ENCODE results near the gene MSI2.
A peak's percentile ranks its signal among the peaks of the same experiment; 100 is the strongest.

MSI2 gene

DNA sequence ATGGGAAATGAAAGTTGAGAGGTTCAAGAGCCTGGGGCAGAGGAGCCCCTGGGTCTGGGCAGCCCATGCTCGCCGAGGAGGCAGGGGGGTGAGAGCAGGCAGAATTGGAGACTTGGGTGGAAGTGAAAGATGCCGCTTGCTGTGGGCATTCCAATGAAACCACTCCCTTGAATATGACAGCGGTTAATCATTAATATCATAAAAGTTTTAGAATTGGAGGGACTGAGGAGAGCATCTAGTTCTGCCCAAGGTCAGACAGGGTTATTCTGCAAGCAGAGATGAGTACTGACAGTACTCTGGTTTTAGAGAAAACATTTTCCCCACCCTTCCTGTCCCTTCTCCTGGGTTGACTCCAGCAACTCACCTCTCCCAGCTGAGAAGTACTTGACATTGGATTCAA is 180.2 kb downstream of the MSI2 start:
- Histone ChIP-seq H3K27me3 (ENCODE audit: insufficient read depth, low read length) (no peaks in the 10 kb centered on the region), H3K4me2 (ENCODE audit: low read length) (no peak overlapping the region; the same call in 1 of the 2 replicates)

DNA sequence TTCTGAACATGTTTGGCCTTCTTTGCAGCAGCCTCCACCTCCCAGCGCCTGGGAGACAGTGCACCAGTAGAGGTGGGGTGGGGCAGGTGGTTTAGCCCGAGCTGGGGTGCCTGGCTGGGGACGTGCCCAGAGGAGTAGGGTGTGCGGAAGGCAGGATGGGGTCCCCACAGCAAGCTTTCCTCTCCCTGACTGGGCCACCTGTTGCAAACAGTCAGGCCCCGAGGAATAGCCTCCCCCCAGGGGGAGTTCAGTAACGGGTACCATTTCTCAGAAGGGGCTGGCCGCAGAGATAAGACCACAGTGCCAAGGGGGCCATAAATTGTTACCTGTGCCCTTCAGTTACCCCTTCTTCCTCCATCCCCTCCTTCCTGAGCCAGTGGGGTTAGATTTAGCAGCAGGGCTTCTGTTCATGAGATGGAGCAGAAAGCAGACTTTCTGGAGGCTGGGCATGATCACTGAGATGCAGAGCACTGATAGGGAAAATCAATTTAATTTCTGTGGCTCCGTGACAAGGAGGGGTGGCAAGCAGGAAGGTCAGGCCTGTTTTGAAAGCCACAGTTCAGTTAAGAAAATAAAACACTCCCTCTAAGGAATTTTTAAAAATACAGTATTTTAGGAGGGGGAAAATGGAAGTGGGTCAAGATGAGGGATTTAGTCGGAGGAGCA is 181.9 kb downstream of the MSI2 start:
- Histone ChIP-seq H4K20me1 (ENCODE audit: insufficient read depth, low read length) (no peaks in the 10 kb centered on the region), H3K27me3 (ENCODE audit: insufficient read depth, low read length) (no peaks in the 10 kb centered on the region), H3K4me1 (ENCODE audit: insufficient read depth, low read length, severe bottlenecking) (peaks cover 91% of the 10 kb centered on the region), H3K9me2 (ENCODE audit: low read depth, low read length) (no peaks in the 10 kb centered on the region), H3K27ac (ENCODE audit: low read depth, low read length, poor library complexity, severe bottlenecking) (peak overlapping the region; percentile 97), H3K9ac (ENCODE audit: low read length) (peak overlapping the region; percentile 50; the same call in 1 of the 2 replicates), H2AFZ (ENCODE audit: low read length) (no peak overlapping the region), H3K4me2 (ENCODE audit: low read length) (peak overlapping the region; percentile 33; the same call in 1 of the 2 replicates), H3K9me3 (ENCODE audit: low read length) (no peaks in the 10 kb centered on the region), H3K4me3 (ENCODE audit: low read depth, low read length, poor library complexity, severe bottlenecking) (no peak overlapping the region), H3K36me3 (ENCODE audit: insufficient read depth, low read length) (peaks cover 14% of the 10 kb centered on the region; the same call in 1 of the 2 replicates), H3K79me2 (ENCODE audit: insufficient read depth, low read length) (peaks cover 32% of the 10 kb centered on the region), H3F3A (ENCODE audit: insufficient read depth, low read length) (no peaks in the 10 kb centered on the region; the same call in 1 of the 2 replicates)
- no peak for TF ChIP-seq EZH2 (IDR thresholded peaks at IDR 0.05; ENCODE audit: borderline replicate concordance, low read length)
- TF ChIP-seq, protein P1, sequence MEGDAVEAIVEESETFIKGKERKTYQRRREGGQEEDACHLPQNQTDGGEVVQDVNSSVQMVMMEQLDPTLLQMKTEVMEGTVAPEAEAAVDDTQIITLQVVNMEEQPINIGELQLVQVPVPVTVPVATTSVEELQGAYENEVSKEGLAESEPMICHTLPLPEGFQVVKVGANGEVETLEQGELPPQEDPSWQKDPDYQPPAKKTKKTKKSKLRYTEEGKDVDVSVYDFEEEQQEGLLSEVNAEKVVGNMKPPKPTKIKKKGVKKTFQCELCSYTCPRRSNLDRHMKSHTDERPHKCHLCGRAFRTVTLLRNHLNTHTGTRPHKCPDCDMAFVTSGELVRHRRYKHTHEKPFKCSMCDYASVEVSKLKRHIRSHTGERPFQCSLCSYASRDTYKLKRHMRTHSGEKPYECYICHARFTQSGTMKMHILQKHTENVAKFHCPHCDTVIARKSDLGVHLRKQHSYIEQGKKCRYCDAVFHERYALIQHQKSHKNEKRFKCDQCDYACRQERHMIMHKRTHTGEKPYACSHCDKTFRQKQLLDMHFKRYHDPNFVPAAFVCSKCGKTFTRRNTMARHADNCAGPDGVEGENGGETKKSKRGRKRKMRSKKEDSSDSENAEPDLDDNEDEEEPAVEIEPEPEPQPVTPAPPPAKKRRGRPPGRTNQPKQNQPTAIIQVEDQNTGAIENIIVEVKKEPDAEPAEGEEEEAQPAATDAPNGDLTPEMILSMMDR (IDR thresholded peaks at IDR 0.05; ENCODE audit: low read length) = no peak

More for the DNA sequence above, 180.2 kb downstream of the MSI2 start:
- Histone ChIP-seq H3K4me1 (ENCODE audit: insufficient read depth, low read length, severe bottlenecking) (peaks cover 74% of the 10 kb centered on the region), H3K4me3 (ENCODE audit: low read depth, low read length, poor library complexity, severe bottlenecking) (no peak overlapping the region), H4K20me1 (ENCODE audit: insufficient read depth, low read length) (no peaks in the 10 kb centered on the region), H3K79me2 (ENCODE audit: insufficient read depth, low read length) (peaks cover 34% of the 10 kb centered on the region), H3F3A (ENCODE audit: insufficient read depth, low read length) (no peaks in the 10 kb centered on the region; the same call in 1 of the 2 replicates), H3K36me3 (ENCODE audit: insufficient read depth, low read length) (peaks cover 30% of the 10 kb centered on the region; the same call in 1 of the 2 replicates), H3K9me2 (ENCODE audit: low read depth, low read length) (no peaks in the 10 kb centered on the region), H3K27ac (ENCODE audit: low read depth, low read length, poor library complexity, severe bottlenecking) (peak overlapping the region; percentile 58), H3K9ac (ENCODE audit: low read length) (no peak overlapping the region), H2AFZ (ENCODE audit: low read length) (no peak overlapping the region), H3K9me3 (ENCODE audit: low read length) (no peaks in the 10 kb centered on the region)
- TF ChIP-seq, protein P1 (IDR thresholded peaks at IDR 0.05; ENCODE audit: low read length) = no peak
- no peak for TF ChIP-seq EZH2 (IDR thresholded peaks at IDR 0.05; ENCODE audit: borderline replicate concordance, low read length)

DNA sequence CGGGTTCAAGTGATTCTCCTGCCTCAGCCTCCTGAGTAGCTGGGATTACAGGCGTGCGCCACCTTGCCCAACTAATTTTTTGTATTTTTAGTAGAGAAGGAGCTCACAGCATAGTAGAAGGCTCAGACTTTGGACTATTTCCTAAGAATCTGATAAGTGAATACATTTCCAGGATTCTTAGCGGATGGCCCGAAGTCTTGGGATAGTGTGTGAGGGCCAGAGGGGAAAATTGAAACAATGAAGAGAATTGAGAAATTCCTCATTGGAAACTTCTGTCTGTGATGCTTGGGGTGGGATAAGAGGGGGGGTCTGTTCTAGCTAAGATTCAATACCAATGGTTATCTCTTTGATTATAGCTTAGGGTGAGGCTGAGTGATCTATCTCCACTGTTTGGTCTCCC is 183.3 kb downstream of the MSI2 start:
- Histone ChIP-seq H3K36me3 (ENCODE audit: insufficient read depth, low read length) (peaks cover 10% of the 10 kb centered on the region; the same call in 1 of the 2 replicates), H3K4me3 (ENCODE audit: low read depth, low read length, poor library complexity, severe bottlenecking) (peak overlapping the region; percentile 34), H3K27ac (ENCODE audit: low read depth, low read length, poor library complexity, severe bottlenecking) (peak overlapping the region; percentile 97), H3K4me1 (ENCODE audit: insufficient read depth, low read length, severe bottlenecking) (peaks cover 100% of the 10 kb centered on the region), H3K9me3 (ENCODE audit: low read length) (no peaks in the 10 kb centered on the region), H3K79me2 (ENCODE audit: insufficient read depth, low read length) (peaks cover 34% of the 10 kb centered on the region), H4K20me1 (ENCODE audit: insufficient read depth, low read length) (no peaks in the 10 kb centered on the region), H3K27me3 (ENCODE audit: insufficient read depth, low read length) (no peaks in the 10 kb centered on the region), H3K9ac (ENCODE audit: low read length) (peak overlapping the region; percentile 87), H3K9me2 (ENCODE audit: low read depth, low read length) (no peaks in the 10 kb centered on the region), H3F3A (ENCODE audit: insufficient read depth, low read length) (no peaks in the 10 kb centered on the region; the same call in 1 of the 2 replicates), H2AFZ (ENCODE audit: low read length) (no peak overlapping the region), H3K4me2 (ENCODE audit: low read length) (peak overlapping the region; percentile 60)
- no peak for TF ChIP-seq EZH2 (IDR thresholded peaks at IDR 0.05; ENCODE audit: borderline replicate concordance, low read length)
- TF ChIP-seq, protein P1 (IDR thresholded peaks at IDR 0.05; ENCODE audit: low read length) = no peak
